Endodermal cell (in vitro differentiated cells): ENCODE results near the gene LRCH4. TPM values are rescaled to one million over a fixed set of nuclear protein-coding genes. Genes with fewer than 3 reads are reported as not detected.
"Not testable (repeated sequence)": the region's sequence is repeated elsewhere in the genome, so short reads cannot be mapped to it uniquely, and the experiment has no call there.

Source experiments
- DNase-seq: peaks from one replicate; pipeline ENCODE4 v3.0.0-alpha.2; 2017
- H3K27ac ChIP-seq: 2 replicates; pipeline ENCODE4 v1.5.1; 2013; ENCODE audit warnings: mild to moderate bottlenecking, low read depth, low read length, moderate library complexity
- H3K27me3 ChIP-seq: 2 replicates; pipeline ENCODE4 v1.6.1; 2013; ENCODE audit warnings: mild to moderate bottlenecking, low read length, moderate library complexity; ENCODE audit not compliant: insufficient read depth, control insufficient read depth, poor library complexity, severe bottlenecking
- H3K36me3 ChIP-seq: 2 replicates; pipeline ENCODE4 v1.7.0; 2013; ENCODE audit warnings: mild to moderate bottlenecking, low read length, moderate library complexity; ENCODE audit not compliant: control insufficient read depth, insufficient read depth
- H3K4me1 ChIP-seq: one replicate; pipeline ENCODE4 v1.7.0; 2013; ENCODE audit warnings: low read length; ENCODE audit not compliant: control insufficient read depth, insufficient read depth
- H3K4me3 ChIP-seq: 2 replicates; pipeline ENCODE4 v1.5.1; 2013; ENCODE audit warnings: mild to moderate bottlenecking, low read length, moderate library complexity
- H3K9ac ChIP-seq: 2 replicates; pipeline ENCODE4 v1.6.1; 2013; ENCODE audit warnings: mild to moderate bottlenecking, low read length, moderate library complexity; ENCODE audit not compliant: poor library complexity, severe bottlenecking; ENCODE audit errors: extremely low read depth
- H3K9me3 ChIP-seq: 2 replicates; pipeline ENCODE4 v1.6.1; 2013; ENCODE audit warnings: mild to moderate bottlenecking, low read length, moderate library complexity; ENCODE audit not compliant: control insufficient read depth
- H3K27ac Mint-ChIP-seq: 2 replicates; pipeline ENCODE4 v1.8.0; 2020; ENCODE audit warnings: mixed read lengths
- H3K27me3 Mint-ChIP-seq: 2 replicates; pipeline ENCODE4 v1.8.0; 2021; ENCODE audit warnings: mild to moderate bottlenecking, mixed read lengths; ENCODE audit not compliant: insufficient read depth
- H3K36me3 Mint-ChIP-seq: 2 replicates; pipeline ENCODE4 v1.8.0; 2020; ENCODE audit warnings: low read depth, mixed read lengths
- H3K4me1 Mint-ChIP-seq: 2 replicates; pipeline ENCODE4 v1.8.0; 2020; ENCODE audit warnings: mixed read lengths
- H3K4me3 Mint-ChIP-seq: 2 replicates; pipeline ENCODE4 v1.8.0; 2020; ENCODE audit warnings: mild to moderate bottlenecking, moderate library complexity, mixed read lengths
- H3K9me3 Mint-ChIP-seq: 2 replicates; pipeline ENCODE4 v1.8.0; 2020; ENCODE audit warnings: mild to moderate bottlenecking, mixed read lengths
- CTCF ChIP-seq: fragments of 200-600 bp; sonication (generic); conservative IDR thresholded peaks from 2 replicates; pipeline ENCODE4 v1.5.0; 2021; ENCODE audit warnings: antibody characterized with exemption, mild to moderate bottlenecking
- WGBS, 2 experiments: methylation state at CpG; one replicate each; pipeline versions ENCODE4 v1.1.5 to v1.1.7; 2013; ENCODE audit warnings: missing lambda C conversion rate in 2 of 2, mixed read lengths in 1 of 2; ENCODE audit not compliant: insufficient coverage in 1 of 2, insufficient read length in 1 of 2; 5-methylcytosine and 5-hydroxymethylcytosine counted together
- total RNA-seq, 2 donors: library from RNA; stranded (reverse); fragmentation: NEBNext Ultra II Directional in 1 of 2; extraction: Animal tissue kit (Norgen Biotek cat#: 25700) in 1 of 2; gene quantifications; 2 replicates in 1 of 2; 3 replicates in 1 of 2; pipeline ENCODE4 v1.2.1, GENCODE V29; 2021

The LRCH4 gene
- total RNA-seq, 2 donors from 2014 or later = 49.4 to 56.0 TPM

DNA sequence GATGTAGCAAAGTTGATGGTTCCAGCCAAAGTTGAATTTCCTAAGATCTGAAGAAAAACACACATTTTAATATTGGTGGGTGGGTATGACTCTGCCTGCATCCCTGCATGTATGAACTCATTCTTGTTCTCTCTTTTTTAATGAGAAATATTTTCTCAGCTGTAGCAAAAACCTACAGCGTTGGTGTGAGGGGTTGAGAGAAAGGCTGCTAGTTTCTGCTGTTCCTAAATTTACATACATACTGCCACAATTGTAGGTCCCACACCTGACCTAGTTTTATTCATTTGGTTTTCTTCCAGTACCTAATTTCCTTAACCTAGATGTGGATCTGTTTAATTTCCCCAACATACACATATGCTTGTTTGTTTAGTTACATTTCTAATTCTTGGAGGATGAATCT is 42.3 kb downstream of the LRCH4 start:
- H3K4me1 ChIP-seq = peaks cover 35% of the 10 kb centered on the region
- peaks cover 70% of the 10 kb centered on the region for H3K4me1 Mint-ChIP-seq

GRCh38 chr7:100541309-100541708 is 44.6 kb downstream of the LRCH4 start:
- 85 to 94% methylated on average over 7 of the region's 7 CpGs for WGBS, 2 experiments
- peak overlapping the region; percentile 91 for H3K27ac Mint-ChIP-seq
- H3K27me3 ChIP-seq, H3K27ac ChIP-seq, H3K27me3 Mint-ChIP-seq, H3K9ac ChIP-seq, H3K9me3 ChIP-seq, H3K36me3 Mint-ChIP-seq, DNase-seq, H3K9me3 Mint-ChIP-seq, H3K36me3 ChIP-seq: not testable (repeated sequence)
- peaks cover 23% of the 10 kb centered on the region for H3K4me1 ChIP-seq
- peak overlapping the region; percentile 88 for H3K4me3 Mint-ChIP-seq
- peaks cover 53% of the 10 kb centered on the region for H3K4me1 Mint-ChIP-seq
- H3K4me3 ChIP-seq = peak overlapping the region; percentile 98

More for the DNA sequence above, 42.3 kb downstream of the LRCH4 start:
- Mint-ChIP-seq H3K9me3 (no peaks in the 10 kb centered on the region), H3K4me3 (peak overlapping the region; percentile 17), H3K27ac (peak overlapping the region; percentile 59), H3K27me3 (no peaks in the 10 kb centered on the region), H3K36me3 (peaks cover 1% of the 10 kb centered on the region)
- peak overlapping the region; percentile 19 for H3K4me3 ChIP-seq
- no peak for DNase-seq
- H3K9ac ChIP-seq = no peak overlapping the region
- peaks cover 14% of the 10 kb centered on the region for H3K36me3 ChIP-seq
- no peaks in the 10 kb centered on the region for H3K27me3 ChIP-seq
- no peak for TF ChIP-seq CTCF
- H3K27ac ChIP-seq = no peak overlapping the region
- WGBS, 2 experiments = no CpG with 5 or more reads among the region's 1 CpG
- H3K9me3 ChIP-seq = no peaks in the 10 kb centered on the region

DNA sequence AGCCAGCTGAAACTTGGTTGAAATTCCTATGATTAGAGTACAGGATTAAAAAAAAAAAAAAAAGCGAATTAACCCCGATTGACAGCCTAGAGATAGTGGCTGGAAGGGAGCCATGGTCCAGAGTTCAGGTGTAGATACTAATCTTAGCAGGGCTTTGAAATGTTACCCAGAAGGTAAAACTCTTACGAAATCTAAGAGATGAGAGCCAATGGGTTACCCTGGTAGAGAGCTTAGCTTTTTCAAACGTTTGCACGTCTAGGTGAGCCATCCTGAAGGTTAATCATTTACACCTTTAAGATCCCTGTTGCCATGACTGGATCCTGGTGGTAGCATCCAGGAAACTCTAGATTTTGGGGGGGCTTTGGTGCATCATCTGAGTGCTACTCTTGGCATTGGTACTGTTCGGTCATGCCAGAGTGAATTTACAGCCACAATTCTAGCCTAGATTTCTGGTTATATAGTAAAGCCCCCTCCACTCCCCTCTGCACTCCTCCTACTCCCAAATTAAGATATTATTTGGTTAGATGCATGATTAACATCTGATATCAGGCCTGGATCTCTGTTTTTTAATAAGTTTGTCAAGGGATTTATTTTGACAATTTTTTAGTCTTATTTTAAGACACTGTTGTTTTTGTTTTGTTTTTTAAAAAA is 45.7 kb downstream of the LRCH4 start:
- no peak for TF ChIP-seq CTCF
- Mint-ChIP-seq H3K36me3 (no peaks in the 10 kb centered on the region), H3K27ac (peak overlapping the region; percentile 89), H3K9me3 (no peaks in the 10 kb centered on the region), H3K4me3 (peak overlapping the region; percentile 88), H3K4me1 (peaks cover 42% of the 10 kb centered on the region), H3K27me3 (no peaks in the 10 kb centered on the region)
- Histone ChIP-seq H3K9ac (peak overlapping the region; percentile 68), H3K27me3 (no peaks in the 10 kb centered on the region), H3K4me1 (peaks cover 13% of the 10 kb centered on the region), H3K36me3 (no peaks in the 10 kb centered on the region), H3K9me3 (no peaks in the 10 kb centered on the region), H3K4me3 (peak overlapping the region; percentile 98), H3K27ac (no peak overlapping the region)
- 37 to 56% methylated on average over 1 to 6 of the region's 6 CpGs for WGBS, 2 experiments
- no peak for DNase-seq
